IMR-90 (cell line): ENCODE results near the gene BCO2. TPM values are rescaled to one million over a fixed set of nuclear protein-coding genes. Genes with fewer than 3 reads are reported as not detected.

ENCODE experiments used
- ATAC-seq: fragments of 200-7000 bp; cut with Tn5 transposase; 2 replicates; pipeline ENCODE4 v1.9.1; 2020; ENCODE audit warnings: low read depth, mild to moderate bottlenecking, moderate library complexity
- BruUV-seq: library from RNA; stranded (reverse); fragments of 400-500 nt; replicated peaks from 2 replicates; lab custom pipeline; 2021; lab: Mats Ljungman, UMichigan
- CTCF ChIA-PET: fragments of 300-600 bp; formaldehyde crosslinking; extraction: SDS; loops from one replicate; lab custom pipeline; 2021; ENCODE audit warnings: antibody characterized with exemption; lab: Yijun Ruan, JAX
- POLR2A ChIA-PET: fragments of 300-600 bp; sonication (Branson Sonifier 250); formaldehyde crosslinking; loops from one replicate; lab custom pipeline; 2022; ENCODE audit warnings: antibody characterized with exemption; ENCODE audit not compliant: unreplicated experiment; lab: Charles Lee
- DNase-seq: peaks from one replicate; pipeline ENCODE4 v3.0.0; 2013
- H2AFZ ChIP-seq: replicated peaks from 2 replicates; pipeline ENCODE3; 2013; ENCODE audit warnings: low read length, mild to moderate bottlenecking; ENCODE audit not compliant: poor library complexity
- H2AK5ac ChIP-seq: 2 replicates; pipeline ENCODE4 v1.6.1; 2013; ENCODE audit warnings: low read depth, low read length, inconsistent platforms
- H2AK9ac ChIP-seq: replicated peaks from 2 replicates; pipeline ENCODE3; 2013; ENCODE audit warnings: mild to moderate bottlenecking, low read depth, low read length, moderate library complexity; ENCODE audit not compliant: poor library complexity
- H2BK120ac ChIP-seq: 2 replicates; pipeline ENCODE4 v1.6.1; 2013; ENCODE audit warnings: low read depth, low read length, inconsistent platforms
- H2BK15ac ChIP-seq: 3 replicates; pipeline ENCODE4 v1.6.1; 2013; ENCODE audit warnings: low read depth, low read length, inconsistent platforms
- H2BK20ac ChIP-seq: 2 replicates; pipeline ENCODE4 v1.6.1; 2013; ENCODE audit warnings: low read depth, mild to moderate bottlenecking, inconsistent platforms, low read length, moderate library complexity
- H2BK5ac ChIP-seq: 2 replicates; pipeline ENCODE4 v1.6.1; 2013; ENCODE audit warnings: mild to moderate bottlenecking, low read depth, low read length, inconsistent platforms; ENCODE audit not compliant: poor library complexity, severe bottlenecking
- H3K14ac ChIP-seq: replicated peaks from 2 replicates; pipeline ENCODE4 v1.6.1; 2013; ENCODE audit warnings: low read depth, low read length, inconsistent platforms
- H3K18ac ChIP-seq: 2 replicates; pipeline ENCODE4 v1.6.1; 2013; ENCODE audit warnings: low read depth, low read length, control low read depth
- H3K23ac ChIP-seq: 2 replicates; pipeline ENCODE4 v1.6.1; 2013; ENCODE audit warnings: low read depth, low read length, inconsistent platforms
- H3K27ac ChIP-seq: 2 replicates; pipeline ENCODE4 v1.5.1; 2013; ENCODE audit warnings: mild to moderate bottlenecking, control low read depth, low read length; ENCODE audit not compliant: insufficient read depth
- H3K27me3 ChIP-seq: 2 replicates; pipeline ENCODE4 v1.6.1; 2013; ENCODE audit warnings: low read length; ENCODE audit not compliant: control insufficient read depth, insufficient read depth
- H3K36me3 ChIP-seq: 2 replicates; pipeline ENCODE4 v1.6.1; 2013; ENCODE audit warnings: low read length, mixed read lengths; ENCODE audit not compliant: control insufficient read depth, insufficient read depth
- H3K4ac ChIP-seq: 2 replicates; pipeline ENCODE4 v1.6.1; 2013; ENCODE audit warnings: low read depth, low read length, inconsistent platforms
- H3K4me1 ChIP-seq: 2 replicates; pipeline ENCODE4 v1.6.1; 2013; ENCODE audit warnings: low read length, mixed read lengths; ENCODE audit not compliant: control insufficient read depth, insufficient read depth
- H3K4me2 ChIP-seq: 2 replicates; pipeline ENCODE4 v1.6.1; 2013; ENCODE audit warnings: low read depth, mild to moderate bottlenecking, control low read depth, low read length, moderate library complexity
- H3K4me3 ChIP-seq: 2 replicates; pipeline ENCODE4 v1.5.1; 2013; ENCODE audit warnings: low read depth, mild to moderate bottlenecking, control low read depth, low read length, moderate library complexity; ENCODE audit not compliant: insufficient read depth
- H3K56ac ChIP-seq: 2 replicates; pipeline ENCODE4 v1.6.1; 2013; ENCODE audit warnings: low read length, inconsistent platforms; ENCODE audit not compliant: insufficient read depth; ENCODE audit errors: extremely low read depth
- H3K79me1 ChIP-seq, 2 experiments: 2 replicates each; pipeline ENCODE4 v1.6.1; 2013; ENCODE audit warnings: low read length in 2 of 2, inconsistent platforms in 1 of 2, low read depth in 1 of 2
- H3K9ac ChIP-seq: 2 replicates; pipeline ENCODE4 v1.6.1; 2013; ENCODE audit warnings: low read depth, low read length, control low read depth
- H3K9me1 ChIP-seq: 2 replicates; pipeline ENCODE4 v1.6.1; 2013; ENCODE audit warnings: low read length, inconsistent platforms; ENCODE audit not compliant: insufficient read depth
- H3K9me3 ChIP-seq: 2 replicates; pipeline ENCODE4 v1.6.1; 2013; ENCODE audit warnings: low read length; ENCODE audit not compliant: control insufficient read depth, insufficient read depth
- H4K20me1 ChIP-seq: 2 replicates; pipeline ENCODE4 v1.6.1; 2013; ENCODE audit warnings: low read length, inconsistent platforms; ENCODE audit not compliant: insufficient read depth
- H4K5ac ChIP-seq: 2 replicates; pipeline ENCODE4 v1.6.1; 2013; ENCODE audit warnings: mild to moderate bottlenecking, low read depth, low read length, control low read depth
- H4K8ac ChIP-seq, 2 experiments: 2 replicates each; pipeline ENCODE4 v1.6.1; 2013; ENCODE audit warnings: low read depth in 2 of 2, low read length in 2 of 2, control low read depth in 1 of 2, inconsistent platforms in 1 of 2
- H4K91ac ChIP-seq: 2 replicates; pipeline ENCODE4 v1.6.1; 2013; ENCODE audit warnings: low read depth, low read length, inconsistent platforms; ENCODE audit not compliant: insufficient read depth
- BHLHE40 ChIP-seq: fragments of 150-350 bp; IDR thresholded peaks from 2 replicates; pipeline ENCODE4 v1.6.1; 2016; ENCODE audit warnings: mild to moderate bottlenecking, low read depth, low read length
- CEBPB ChIP-seq: IDR thresholded peaks from 2 replicates; pipeline ENCODE4 v1.6.1; 2012; ENCODE audit warnings: low read depth, low read length, improper control_type of control experiment
- CHD1 ChIP-seq: IDR thresholded peaks from 2 replicates; pipeline ENCODE4 v1.6.1; 2012; ENCODE audit warnings: low read depth, low read length, improper control_type of control experiment
- FOS ChIP-seq: fragments of 150-350 bp; IDR thresholded peaks from 2 replicates; pipeline ENCODE4 v1.6.1; 2016; ENCODE audit warnings: low read depth, low read length
- MAFK ChIP-seq: IDR thresholded peaks from 2 replicates; pipeline ENCODE4 v1.6.1; 2012; ENCODE audit warnings: low read depth, low read length, improper control_type of control experiment
- MAZ ChIP-seq: IDR thresholded peaks from 2 replicates; pipeline ENCODE4 v1.6.1; 2012; ENCODE audit warnings: low read depth, mild to moderate bottlenecking, low read length, improper control_type of control experiment, moderate library complexity, borderline replicate concordance
- MXI1 ChIP-seq: IDR thresholded peaks from 2 replicates; pipeline ENCODE4 v1.6.1; 2012; ENCODE audit warnings: low read depth, mild to moderate bottlenecking, low read length, moderate library complexity, borderline replicate concordance
- NFE2L2 ChIP-seq: fragments of 150-350 bp; IDR thresholded peaks from 2 replicates; pipeline ENCODE4 v1.6.1; 2016; ENCODE audit warnings: low read depth, mild to moderate bottlenecking, low read length
- POLR2A ChIP-seq: IDR thresholded peaks from 2 replicates; pipeline ENCODE4 v1.6.1; 2012; ENCODE audit warnings: mild to moderate bottlenecking, low read depth, low read length
- RAD21 ChIP-seq: IDR thresholded peaks from 2 replicates; pipeline ENCODE4 v1.6.1; 2012; ENCODE audit warnings: low read length, improper control_type of control experiment
- RCOR1 ChIP-seq: IDR thresholded peaks from 2 replicates; pipeline ENCODE4 v1.6.1; 2012; ENCODE audit warnings: mild to moderate bottlenecking, low read length, improper control_type of control experiment; ENCODE audit not compliant: insufficient replicate concordance
- RFX5 ChIP-seq: IDR thresholded peaks from 2 replicates; pipeline ENCODE4 v1.8.0; 2012; ENCODE audit warnings: low read depth, mild to moderate bottlenecking, low read length, moderate library complexity
- SMC3 ChIP-seq: fragments of 150-350 bp; IDR thresholded peaks from 2 replicates; pipeline ENCODE4 v1.6.1; 2016; ENCODE audit warnings: low read depth, mild to moderate bottlenecking, antibody characterized with exemption, low read length, moderate library complexity
- WGBS, 2 experiments: methylation state at CpG; one replicate each; pipeline versions ENCODE4 v1.1.5 to v1.1.7; 2013; ENCODE audit warnings: missing lambda C conversion rate in 2 of 2; ENCODE audit not compliant: insufficient read length in 1 of 2; ENCODE audit errors: extremely low coverage in 2 of 2; 5-methylcytosine and 5-hydroxymethylcytosine counted together
- dilution Hi-C: fragments of 300-500 bp; cut with HindIII; formaldehyde crosslinking; loops from one replicate; pipeline ENCODE4 v1.14.3; 2018; ENCODE audit warnings: low sequenced_read_pairs; ENCODE audit not compliant: unreplicated experiment
- in situ Hi-C: fragments of 300-500 bp; cut with MboI; formaldehyde crosslinking; loops from 3 replicates; pipeline ENCODE4 v1.14.3; 2019; ENCODE audit warnings: low sequenced_read_pairs, inconsistent platforms, mixed read lengths
- intact Hi-C: fragments of 100-400 bp; cut with micrococcal nuclease; formaldehyde crosslinking; loops from 2 replicates; pipeline ENCODE4 v1.10.0; 2022
- polyA plus RNA-seq, 3 experiments: library from polyadenylated mRNA; depleted of rRNA; stranded (reverse); fragments of >200 nt; gene quantifications; 2 replicates each; pipeline ENCODE4 v1.2.3, GENCODE V29; 2012; ENCODE audit warnings: low replicate concordance in 1 of 3
- total RNA-seq: library from RNA; depleted of rRNA; stranded (reverse); fragments of >200 nt; gene quantifications from 2 replicates; pipeline ENCODE4 v1.2.3, GENCODE V29; 2012
- TF ChIP-seq, protein P1 (sequence below): conservative IDR thresholded peaks from 2 replicates; pipeline ENCODE4 v1.5.1; 2012; ENCODE audit warnings: mild to moderate bottlenecking, low read depth, low read length, improper control_type of control experiment
- TF ChIP-seq, protein P2 (sequence below): fragments of 150-350 bp; IDR thresholded peaks from 2 replicates; pipeline ENCODE4 v1.6.1; 2016; ENCODE audit warnings: low read depth, mild to moderate bottlenecking, low read length, moderate library complexity, borderline replicate concordance
- TF ChIP-seq, protein P3 (sequence below): fragments of 150-350 bp; IDR thresholded peaks from 2 replicates; pipeline ENCODE4 v1.6.1; 2017; ENCODE audit warnings: mild to moderate bottlenecking, antibody characterized with exemption, low read length, low read depth

The BCO2 gene
- total and polyA plus RNA-seq, 2 of the 4 experiments (the other 2 are of a cell fraction), result 0.18 to 0.68 TPM

DNA sequence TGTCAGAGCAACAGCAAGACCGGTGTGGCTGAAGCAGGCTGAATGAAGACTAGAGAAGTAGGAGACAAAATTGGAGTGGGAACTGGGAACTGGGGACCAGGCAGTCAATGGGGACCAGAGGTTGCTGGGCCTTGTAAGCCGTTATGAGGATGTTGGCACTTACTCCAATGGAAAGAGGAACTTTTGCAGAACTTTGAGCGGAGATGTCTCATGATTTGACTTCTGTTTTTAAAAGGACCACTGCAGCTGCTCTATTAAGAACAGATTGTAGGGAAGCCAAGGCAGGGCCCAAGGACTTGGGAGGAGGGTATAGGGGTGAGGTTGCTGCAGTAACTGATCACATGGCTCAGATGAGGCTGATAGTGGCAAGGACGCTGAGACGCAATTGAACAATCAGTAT is 45.7 kb upstream of the BCO2 start:
- no peaks in the 10 kb centered on the region for H3K27me3 ChIP-seq
- H4K8ac ChIP-seq, result no peak overlapping the region
- no peak overlapping the region; the same call in 1 of the 2 replicates for H3K4ac ChIP-seq
- TF ChIP-seq CEBPB (no peak), SMC3 (no peak), MXI1 (no peak), CHD1 (no peak), NFE2L2 (no peak), RAD21 (no peak), FOS (no peak), BHLHE40 (no peak), MAZ (no peak), RFX5 (no peak), RCOR1 (no peak), MAFK (no peak), POLR2A (no peak)
- TF ChIP-seq, protein P1, sequence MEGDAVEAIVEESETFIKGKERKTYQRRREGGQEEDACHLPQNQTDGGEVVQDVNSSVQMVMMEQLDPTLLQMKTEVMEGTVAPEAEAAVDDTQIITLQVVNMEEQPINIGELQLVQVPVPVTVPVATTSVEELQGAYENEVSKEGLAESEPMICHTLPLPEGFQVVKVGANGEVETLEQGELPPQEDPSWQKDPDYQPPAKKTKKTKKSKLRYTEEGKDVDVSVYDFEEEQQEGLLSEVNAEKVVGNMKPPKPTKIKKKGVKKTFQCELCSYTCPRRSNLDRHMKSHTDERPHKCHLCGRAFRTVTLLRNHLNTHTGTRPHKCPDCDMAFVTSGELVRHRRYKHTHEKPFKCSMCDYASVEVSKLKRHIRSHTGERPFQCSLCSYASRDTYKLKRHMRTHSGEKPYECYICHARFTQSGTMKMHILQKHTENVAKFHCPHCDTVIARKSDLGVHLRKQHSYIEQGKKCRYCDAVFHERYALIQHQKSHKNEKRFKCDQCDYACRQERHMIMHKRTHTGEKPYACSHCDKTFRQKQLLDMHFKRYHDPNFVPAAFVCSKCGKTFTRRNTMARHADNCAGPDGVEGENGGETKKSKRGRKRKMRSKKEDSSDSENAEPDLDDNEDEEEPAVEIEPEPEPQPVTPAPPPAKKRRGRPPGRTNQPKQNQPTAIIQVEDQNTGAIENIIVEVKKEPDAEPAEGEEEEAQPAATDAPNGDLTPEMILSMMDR, result no peak
- TF ChIP-seq, protein P2, sequence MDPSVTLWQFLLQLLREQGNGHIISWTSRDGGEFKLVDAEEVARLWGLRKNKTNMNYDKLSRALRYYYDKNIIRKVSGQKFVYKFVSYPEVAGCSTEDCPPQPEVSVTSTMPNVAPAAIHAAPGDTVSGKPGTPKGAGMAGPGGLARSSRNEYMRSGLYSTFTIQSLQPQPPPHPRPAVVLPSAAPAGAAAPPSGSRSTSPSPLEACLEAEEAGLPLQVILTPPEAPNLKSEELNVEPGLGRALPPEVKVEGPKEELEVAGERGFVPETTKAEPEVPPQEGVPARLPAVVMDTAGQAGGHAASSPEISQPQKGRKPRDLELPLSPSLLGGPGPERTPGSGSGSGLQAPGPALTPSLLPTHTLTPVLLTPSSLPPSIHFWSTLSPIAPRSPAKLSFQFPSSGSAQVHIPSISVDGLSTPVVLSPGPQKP, result no peak
- TF ChIP-seq, protein P3, sequence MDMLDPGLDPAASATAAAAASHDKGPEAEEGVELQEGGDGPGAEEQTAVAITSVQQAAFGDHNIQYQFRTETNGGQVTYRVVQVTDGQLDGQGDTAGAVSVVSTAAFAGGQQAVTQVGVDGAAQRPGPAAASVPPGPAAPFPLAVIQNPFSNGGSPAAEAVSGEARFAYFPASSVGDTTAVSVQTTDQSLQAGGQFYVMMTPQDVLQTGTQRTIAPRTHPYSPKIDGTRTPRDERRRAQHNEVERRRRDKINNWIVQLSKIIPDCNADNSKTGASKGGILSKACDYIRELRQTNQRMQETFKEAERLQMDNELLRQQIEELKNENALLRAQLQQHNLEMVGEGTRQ, result no peak
- H2AK5ac ChIP-seq, result no peak overlapping the region; the same call in 1 of the 2 replicates
- H3K14ac ChIP-seq, result no peak overlapping the region
- DNase-seq (no peak), ATAC-seq (no peak)
- peaks cover 7% of the 10 kb centered on the region for H3K4me1 ChIP-seq
- 95% methylated on average over 5 of the region's 5 CpGs; no CpG with 5 or more reads in 1 of the 2 experiments for WGBS, 2 experiments
- ChIA-PET CTCF (no interaction called here), POLR2A (no interaction called here)
- no peak overlapping the region for H3K23ac ChIP-seq
- no peak overlapping the region for H2AK9ac ChIP-seq
- H2BK15ac ChIP-seq, result no peak overlapping the region; the same call in 2 of the 3 replicates
- H3K9ac ChIP-seq, result no peak overlapping the region
- BruUV-seq, result no TSS peak
- H3K4me3 ChIP-seq, result no peak overlapping the region
- dilution Hi-C loops (no loop called here), intact Hi-C loops (no loop called here), in situ Hi-C loops (no loop called here)
- peaks cover 6% of the 10 kb centered on the region for H3K9me1 ChIP-seq
- no peak overlapping the region for H3K27ac ChIP-seq
- no peak overlapping the region for H3K56ac ChIP-seq
- no peak overlapping the region for H4K5ac ChIP-seq
- no peak overlapping the region for H2BK120ac ChIP-seq
- H2BK5ac ChIP-seq, result no peak overlapping the region
- no peaks in the 10 kb centered on the region for H3K79me1 ChIP-seq
- no peaks in the 10 kb centered on the region for H3K36me3 ChIP-seq
- no peak overlapping the region for H2BK20ac ChIP-seq
- H3K18ac ChIP-seq, result no peak overlapping the region
- no peak overlapping the region for H3K4me2 ChIP-seq
- no peaks in the 10 kb centered on the region for H4K20me1 ChIP-seq
- no peak overlapping the region for H2AFZ ChIP-seq
- no peaks in the 10 kb centered on the region for H3K9me3 ChIP-seq
- no peak overlapping the region for H4K91ac ChIP-seq
